Astrocyte (in vitro differentiated cells and primary cell): Measurements from ENCODE around the gene TTC8.

Source experiments
- EZH2 ChIP-seq: IDR thresholded peaks from 2 replicates; pipeline ENCODE4 v1.6.1; 2012; ENCODE audit warnings: mild to moderate bottlenecking, low read length, inconsistent platforms; ENCODE audit not compliant: insufficient read depth
- TF ChIP-seq, protein P1 (sequence below): IDR thresholded peaks from 2 replicates; pipeline ENCODE4 v1.5.1; 2011; ENCODE audit warnings: low read depth, mild to moderate bottlenecking, inconsistent platforms, low read length, moderate library complexity; ENCODE audit not compliant: insufficient read depth

DNA sequence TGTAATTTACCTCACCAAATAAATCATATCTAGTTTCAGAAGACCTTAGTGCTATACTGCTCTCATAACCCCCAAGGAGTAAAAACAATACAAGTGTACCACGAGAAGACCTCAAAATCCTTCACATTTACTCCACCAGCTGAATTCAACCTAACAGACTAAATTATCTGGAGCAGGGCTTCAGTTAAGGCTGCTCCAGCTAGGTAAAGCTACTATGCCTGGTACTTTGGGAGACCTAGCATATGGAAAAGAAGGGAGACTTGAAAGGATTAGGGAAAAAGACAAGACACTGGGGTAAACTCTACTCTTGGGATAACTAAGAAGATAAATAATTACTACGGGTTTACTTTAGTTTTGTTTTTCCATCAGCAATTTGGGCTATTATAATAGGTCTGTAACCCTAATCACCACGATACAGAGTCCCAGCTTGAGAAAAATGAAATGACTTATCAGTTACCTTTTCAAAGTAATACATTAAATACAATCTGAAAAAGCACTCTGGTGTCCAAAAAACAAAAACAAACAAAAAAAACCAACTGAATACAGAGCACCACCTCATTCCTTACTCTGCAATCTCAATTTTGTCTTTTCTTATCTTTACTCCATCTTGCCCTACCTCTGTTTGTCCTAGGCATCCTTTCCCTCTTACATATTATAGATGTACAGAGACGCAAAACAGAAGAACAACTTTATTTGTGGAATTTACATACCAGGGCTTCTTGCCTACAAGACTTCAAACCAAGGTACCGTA is 33.8 kb upstream of the TTC8 start:
- no peak for TF ChIP-seq EZH2
- TF ChIP-seq, protein P1, sequence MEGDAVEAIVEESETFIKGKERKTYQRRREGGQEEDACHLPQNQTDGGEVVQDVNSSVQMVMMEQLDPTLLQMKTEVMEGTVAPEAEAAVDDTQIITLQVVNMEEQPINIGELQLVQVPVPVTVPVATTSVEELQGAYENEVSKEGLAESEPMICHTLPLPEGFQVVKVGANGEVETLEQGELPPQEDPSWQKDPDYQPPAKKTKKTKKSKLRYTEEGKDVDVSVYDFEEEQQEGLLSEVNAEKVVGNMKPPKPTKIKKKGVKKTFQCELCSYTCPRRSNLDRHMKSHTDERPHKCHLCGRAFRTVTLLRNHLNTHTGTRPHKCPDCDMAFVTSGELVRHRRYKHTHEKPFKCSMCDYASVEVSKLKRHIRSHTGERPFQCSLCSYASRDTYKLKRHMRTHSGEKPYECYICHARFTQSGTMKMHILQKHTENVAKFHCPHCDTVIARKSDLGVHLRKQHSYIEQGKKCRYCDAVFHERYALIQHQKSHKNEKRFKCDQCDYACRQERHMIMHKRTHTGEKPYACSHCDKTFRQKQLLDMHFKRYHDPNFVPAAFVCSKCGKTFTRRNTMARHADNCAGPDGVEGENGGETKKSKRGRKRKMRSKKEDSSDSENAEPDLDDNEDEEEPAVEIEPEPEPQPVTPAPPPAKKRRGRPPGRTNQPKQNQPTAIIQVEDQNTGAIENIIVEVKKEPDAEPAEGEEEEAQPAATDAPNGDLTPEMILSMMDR = no peak
